ENCODE data around the gene SNRPF.

DNA sequence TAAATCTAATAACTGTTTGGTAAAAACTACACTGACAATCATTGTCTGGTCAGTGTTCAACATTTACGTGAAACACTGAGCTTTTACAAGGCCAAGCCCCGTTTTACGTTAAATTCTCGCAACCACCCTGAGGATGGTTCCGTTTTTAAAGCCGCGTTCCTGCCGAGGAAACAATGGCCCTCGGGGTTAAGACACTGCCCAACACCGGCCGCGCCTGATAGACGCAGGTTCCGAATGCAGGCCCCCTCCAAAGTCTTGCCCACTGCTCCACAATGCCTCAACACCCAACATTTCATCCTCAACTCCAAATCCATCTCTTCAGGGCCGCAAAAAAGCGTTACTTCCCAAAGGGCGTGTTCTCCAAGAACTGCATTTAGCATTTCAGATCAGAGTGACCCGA is 953 bp upstream of the SNRPF start:
- TF ChIP-seq, protein P1, sequence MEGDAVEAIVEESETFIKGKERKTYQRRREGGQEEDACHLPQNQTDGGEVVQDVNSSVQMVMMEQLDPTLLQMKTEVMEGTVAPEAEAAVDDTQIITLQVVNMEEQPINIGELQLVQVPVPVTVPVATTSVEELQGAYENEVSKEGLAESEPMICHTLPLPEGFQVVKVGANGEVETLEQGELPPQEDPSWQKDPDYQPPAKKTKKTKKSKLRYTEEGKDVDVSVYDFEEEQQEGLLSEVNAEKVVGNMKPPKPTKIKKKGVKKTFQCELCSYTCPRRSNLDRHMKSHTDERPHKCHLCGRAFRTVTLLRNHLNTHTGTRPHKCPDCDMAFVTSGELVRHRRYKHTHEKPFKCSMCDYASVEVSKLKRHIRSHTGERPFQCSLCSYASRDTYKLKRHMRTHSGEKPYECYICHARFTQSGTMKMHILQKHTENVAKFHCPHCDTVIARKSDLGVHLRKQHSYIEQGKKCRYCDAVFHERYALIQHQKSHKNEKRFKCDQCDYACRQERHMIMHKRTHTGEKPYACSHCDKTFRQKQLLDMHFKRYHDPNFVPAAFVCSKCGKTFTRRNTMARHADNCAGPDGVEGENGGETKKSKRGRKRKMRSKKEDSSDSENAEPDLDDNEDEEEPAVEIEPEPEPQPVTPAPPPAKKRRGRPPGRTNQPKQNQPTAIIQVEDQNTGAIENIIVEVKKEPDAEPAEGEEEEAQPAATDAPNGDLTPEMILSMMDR (IDR thresholded peaks at IDR 0.05) = no peak
- TF ChIP-seq ZFX (IDR thresholded peaks at IDR 0.05; ENCODE audit: borderline replicate concordance) = no peak

All from 22Rv1 (cell line).